GM19397 (cell line): ENCODE data around the gene HIGD2B.
"Not testable (repeated sequence)": the region's sequence is repeated elsewhere in the genome, so short reads cannot be mapped to it uniquely, and the experiment has no call there.

Experiments used
- ATAC-seq: cut with Tn5 transposase; IDR thresholded peaks from one replicate; pipeline ENCODE4 v1.9.1; 2021; ENCODE audit warnings: mild to moderate bottlenecking, moderate library complexity; ENCODE audit not compliant: unreplicated experiment

Gene HIGD2B

GRCh38 chr15:72685925-72686794, at the start of gene HIGD2B, which contains the start of gene BBS4:
HIGD2B (minus strand) TSS chr15:72686182; CDS start chr15:72676374, 9,808 bp downstream.
BBS4 (plus strand) TSS chr15:72686207; CDS start chr15:72686228, 21 bp downstream.
- ATAC-seq = peak; percentile 93

- no peak for ATAC-seq
These were observed 49.1 kb upstream of the HIGD2B start for GRCh38 chr15:72735111-72735510.

GRCh38 chr15:72733941-72734738, 48.2 kb upstream of the HIGD2B start:
- no peak for ATAC-seq

GRCh38 chr15:72732516-72732915, 46.5 kb upstream of the HIGD2B start:
- ATAC-seq = no peak

- ATAC-seq = no peak
These were observed 46.1 kb upstream of the HIGD2B start for GRCh38 chr15:72732086-72732485.

GRCh38 chr15:72728821-72729220, 42.8 kb upstream of the HIGD2B start:
- no peak for ATAC-seq

- ATAC-seq = not testable (repeated sequence)
These were observed 42.3 kb upstream of the HIGD2B start for GRCh38 chr15:72728249-72728648.

GRCh38 chr15:72727154-72727553, 41.2 kb upstream of the HIGD2B start:
- no peak for ATAC-seq

GRCh38 chr15:72725851-72726250, 39.9 kb upstream of the HIGD2B start:
- not testable (repeated sequence) for ATAC-seq

GRCh38 chr15:72725446-72725845, 39.5 kb upstream of the HIGD2B start:
- no peak for ATAC-seq

GRCh38 chr15:72724028-72724427, 38.0 kb upstream of the HIGD2B start:
- no peak for ATAC-seq

GRCh38 chr15:72722071-72722696, 36.2 kb upstream of the HIGD2B start:
- no peak for ATAC-seq

- not testable (repeated sequence) for ATAC-seq
These were observed 22.7 kb upstream of the HIGD2B start for GRCh38 chr15:72708551-72709303.

- ATAC-seq = no peak
These were observed 20.3 kb upstream of the HIGD2B start for GRCh38 chr15:72706266-72706665.

GRCh38 chr15:72700076-72700475, 14.1 kb upstream of the HIGD2B start:
- no peak for ATAC-seq

- ATAC-seq = no peak
These were observed 13.0 kb upstream of the HIGD2B start for GRCh38 chr15:72698938-72699337.

GRCh38 chr15:72690938-72691337, 5.0 kb upstream of the HIGD2B start:
- no peak for ATAC-seq

- no peak for ATAC-seq
These were observed 2.7 kb upstream of the HIGD2B start for GRCh38 chr15:72688697-72689096.

GRCh38 chr15:72685301-72685924, 569 bp downstream of the HIGD2B start:
- ATAC-seq = no peak

GRCh38 chr15:72682772-72683171, 3.2 kb downstream of the HIGD2B start:
- no peak for ATAC-seq
